Nucleus accumbens (tissue), 56 donors: ENCODE data around the gene ADAMTS14.

Experiments
- DNase-seq, 56 donors: peaks; one replicate each; lab custom pipeline; 2025; lab: John Stamatoyannopoulos, UW

Gene ADAMTS14

GRCh38 chr10:70804421-70804808, 132.1 kb downstream of the ADAMTS14 start:
- no peak for DNase-seq

- no peak for DNase-seq
Measured at GRCh38 chr10:70805619-70806215, 133.4 kb downstream of the ADAMTS14 start.

- DNase-seq: no peak
Measured at GRCh38 chr10:70806841-70807240, 134.5 kb downstream of the ADAMTS14 start.

GRCh38 chr10:70807556-70807955, 135.2 kb downstream of the ADAMTS14 start:
- DNase-seq: no peak

- no peak for DNase-seq
Measured at GRCh38 chr10:70809011-70809611, 136.8 kb downstream of the ADAMTS14 start.

- DNase-seq: no peak
Measured at GRCh38 chr10:70809726-70810125, 137.4 kb downstream of the ADAMTS14 start.

- no peak for DNase-seq
Measured at GRCh38 chr10:70810967-70811366, 138.7 kb downstream of the ADAMTS14 start.

- no peak for DNase-seq
Measured at GRCh38 chr10:70811881-70812280, 139.6 kb downstream of the ADAMTS14 start.
